HS-5 (cell line): ENCODE data around the gene FMNL2.
A peak's percentile ranks its signal among the peaks of the same experiment; 100 is the strongest.

ENCODE experiments used
- DNase-seq: peaks from one replicate; pipeline ENCODE4 v3.0.0-alpha.2; 2012; ENCODE audit warnings: low read depth

Gene FMNL2

GRCh38 chr2:152426801-152427200, 91.8 kb downstream of the FMNL2 start:
- DNase-seq: no peak

- no peak for DNase-seq
Measured at GRCh38 chr2:152427902-152428301, 92.9 kb downstream of the FMNL2 start.

GRCh38 chr2:152428800-152429582, 94.0 kb downstream of the FMNL2 start:
- DNase-seq: no peak

GRCh38 chr2:152430876-152431275, 95.9 kb downstream of the FMNL2 start:
- no peak for DNase-seq

GRCh38 chr2:152431370-152432098, 96.6 kb downstream of the FMNL2 start:
- no peak for DNase-seq

- peak; percentile 97 for DNase-seq
Measured at GRCh38 chr2:152432206-152432653, 97.3 kb downstream of the FMNL2 start.

- DNase-seq: no peak
Measured at GRCh38 chr2:152432765-152433164, 97.8 kb downstream of the FMNL2 start.

GRCh38 chr2:152433289-152433688, 98.3 kb downstream of the FMNL2 start:
- DNase-seq: no peak

GRCh38 chr2:152433791-152434190, 98.8 kb downstream of the FMNL2 start:
- no peak for DNase-seq

GRCh38 chr2:152434395-152435182, 99.6 kb downstream of the FMNL2 start:
- DNase-seq: no peak

- no peak for DNase-seq
Measured at GRCh38 chr2:152436148-152436547, 101.2 kb downstream of the FMNL2 start.

GRCh38 chr2:152437276-152438108, 102.5 kb downstream of the FMNL2 start:
- DNase-seq: no peak

- DNase-seq: no peak
Measured at GRCh38 chr2:152440049-152440448, 105.1 kb downstream of the FMNL2 start.

- no peak for DNase-seq
Measured at GRCh38 chr2:152440460-152440859, 105.5 kb downstream of the FMNL2 start.

- no peak for DNase-seq
Measured at GRCh38 chr2:152441961-152442360, 107.0 kb downstream of the FMNL2 start.

GRCh38 chr2:152443771-152444170, 108.8 kb downstream of the FMNL2 start:
- DNase-seq: no peak

GRCh38 chr2:152444448-152444847, 109.5 kb downstream of the FMNL2 start:
- DNase-seq: no peak

- DNase-seq: no peak
Measured at GRCh38 chr2:152445375-152445774, 110.4 kb downstream of the FMNL2 start.

- DNase-seq: peak; percentile 92
Measured at GRCh38 chr2:152445791-152446201, 110.8 kb downstream of the FMNL2 start.

- DNase-seq: no peak
Measured at GRCh38 chr2:152446213-152446612, 111.2 kb downstream of the FMNL2 start.

- DNase-seq: no peak
Measured at GRCh38 chr2:152447897-152448296, 112.9 kb downstream of the FMNL2 start.

GRCh38 chr2:152448606-152449005, 113.6 kb downstream of the FMNL2 start:
- DNase-seq: no peak
